Measurements from ENCODE around the gene NSMCE1.
A peak's percentile ranks its signal among the peaks of the same experiment; 100 is the strongest.
"Not testable (repeated sequence)": the region's sequence is repeated elsewhere in the genome, so short reads cannot be mapped to it uniquely, and the experiment has no call there.

NSMCE1 gene

GRCh38 chr16:27302126-27302525 lies 33.6 kb upstream of the NSMCE1 start:
- no peak for DNase-seq

DNA sequence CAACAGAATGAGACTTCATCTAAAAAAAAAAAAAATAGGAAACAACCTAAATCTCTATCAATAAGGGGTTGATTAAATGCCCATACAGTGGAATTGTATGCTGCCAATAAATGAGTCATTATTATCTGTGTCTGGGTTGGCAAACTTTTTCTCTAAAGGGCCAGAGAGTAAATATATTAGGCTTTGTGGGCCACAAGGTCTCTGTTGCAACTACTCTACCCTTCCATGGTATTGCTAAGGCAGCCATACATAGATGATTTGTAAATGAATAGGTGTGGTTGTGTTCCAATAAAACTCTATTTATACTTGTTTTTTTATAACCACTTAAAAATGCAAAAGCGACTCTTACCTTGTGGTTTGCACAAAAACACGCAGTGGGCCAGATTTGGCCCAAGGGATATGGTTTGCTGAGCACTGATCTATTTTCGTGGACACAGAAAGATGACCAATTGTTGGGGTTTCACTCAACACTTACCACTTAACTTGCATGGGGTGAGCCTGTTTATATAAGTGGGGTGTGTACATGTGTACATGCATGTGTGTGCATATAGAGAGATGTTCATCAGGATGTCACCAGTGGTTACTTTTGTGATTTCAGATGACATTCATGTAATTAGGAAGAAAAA lies 32.8 kb upstream of the NSMCE1 start:
- no peak for DNase-seq

GRCh38 chr16:27298132-27298531 lies 29.6 kb upstream of the NSMCE1 start:
- DNase-seq = no peak

- no peak for DNase-seq
These were observed 24.8 kb upstream of the NSMCE1 start for GRCh38 chr16:27293343-27293742.

GRCh38 chr16:27291722-27292240 lies 23.2 kb upstream of the NSMCE1 start:
- DNase-seq = no peak

DNA sequence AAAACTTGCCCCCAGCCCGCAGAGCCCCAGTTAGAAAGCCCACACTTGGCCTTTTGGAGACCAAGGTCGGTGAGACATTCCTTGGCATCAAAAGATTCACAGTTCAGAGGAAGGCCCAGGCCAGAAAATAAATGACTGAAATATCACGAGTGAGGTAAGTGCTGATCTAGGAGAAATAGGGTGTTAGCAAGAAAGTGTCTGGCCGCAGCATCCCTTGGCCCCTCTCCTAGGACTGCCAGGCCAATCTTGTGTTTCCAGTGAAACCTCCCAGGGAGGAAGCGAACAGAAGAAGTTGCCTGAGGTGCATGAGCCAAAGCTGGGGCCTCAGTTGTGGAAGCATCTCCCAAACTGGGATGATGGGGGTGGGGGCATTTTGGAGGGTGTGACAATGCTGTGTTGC lies 22.5 kb upstream of the NSMCE1 start:
- DNase-seq = no peak

DNA sequence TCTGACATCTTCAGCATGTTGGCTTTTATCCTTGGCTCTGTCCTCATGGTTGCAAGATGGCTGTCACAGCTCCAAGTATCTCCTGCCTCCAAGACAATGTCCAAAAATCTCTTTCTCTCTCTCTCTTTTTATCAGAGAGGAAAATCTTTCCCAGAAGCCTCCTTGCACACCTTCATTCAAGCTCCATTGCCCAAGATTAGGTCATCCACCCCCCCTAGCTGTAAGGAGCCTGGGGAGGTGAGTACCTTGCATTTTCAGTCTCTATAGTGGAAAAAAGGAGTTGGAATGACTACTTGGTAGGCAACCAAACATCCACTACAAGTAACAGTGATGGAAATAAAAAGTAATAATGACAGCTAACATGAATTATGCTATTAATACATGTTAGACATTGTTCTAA lies 22.0 kb upstream of the NSMCE1 start:
- DNase-seq = no peak

- no peak for DNase-seq
These were observed 21.1 kb upstream of the NSMCE1 start for GRCh38 chr16:27289669-27290068.

DNA sequence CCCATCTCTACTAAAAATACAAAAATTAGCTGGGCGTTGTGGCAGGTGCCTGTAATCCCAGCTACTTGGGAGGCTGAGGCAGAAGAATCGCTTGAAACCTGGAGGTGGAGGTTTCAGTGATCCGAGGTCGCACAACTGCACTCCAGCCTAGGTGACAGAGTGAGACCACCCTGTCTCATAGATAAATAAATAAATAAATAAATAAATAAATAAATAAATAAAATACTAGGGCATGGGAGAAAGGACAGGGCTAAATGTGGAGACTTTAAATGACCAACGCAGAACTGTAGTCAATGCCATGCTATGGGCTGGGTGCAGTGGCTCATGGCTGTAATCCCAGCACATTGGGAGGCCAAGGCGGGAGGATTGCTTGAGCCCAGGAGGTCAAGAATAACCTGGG lies 19.7 kb upstream of the NSMCE1 start:
- not testable (repeated sequence) for DNase-seq

- DNase-seq = no peak
These were observed 19.3 kb upstream of the NSMCE1 start for GRCh38 chr16:27287887-27288286.

DNA sequence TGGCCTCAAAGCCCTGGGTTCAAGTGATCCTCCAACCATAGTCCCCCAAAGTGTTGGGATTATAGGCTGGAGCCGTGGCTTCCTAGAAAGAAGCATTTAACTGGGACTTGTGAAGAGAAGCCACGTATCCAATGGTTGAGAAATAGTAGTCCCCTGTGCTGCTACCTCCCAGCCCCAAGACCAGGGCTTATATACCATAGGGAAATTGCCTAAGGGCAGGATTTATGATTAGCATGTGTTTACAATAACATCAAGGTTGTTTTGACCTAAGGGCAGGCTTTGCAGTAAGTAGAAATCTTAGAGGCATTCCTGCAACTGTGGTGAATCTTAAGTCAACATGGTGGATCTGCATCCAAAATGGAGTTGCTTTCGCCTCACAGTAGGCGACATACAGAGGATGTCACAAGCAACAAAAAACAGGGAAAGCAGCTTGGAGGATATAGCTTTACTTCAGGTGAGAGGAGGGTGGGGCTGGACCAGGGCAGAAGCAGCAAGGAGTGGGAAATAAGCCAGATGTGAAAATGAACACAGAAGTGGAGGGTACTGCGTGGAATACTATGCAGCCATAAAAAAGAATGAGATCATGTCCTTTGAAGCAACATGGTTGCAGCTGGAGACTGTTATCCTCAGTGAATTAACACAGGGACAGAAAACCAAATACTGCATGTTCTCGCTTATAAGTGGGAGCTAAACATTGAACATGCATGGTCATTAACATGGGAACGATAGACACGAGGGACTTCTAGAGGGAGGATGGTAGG lies 18.7 kb upstream of the NSMCE1 start:
- no peak for DNase-seq

GRCh38 chr16:27286451-27286850 lies 17.9 kb upstream of the NSMCE1 start:
- DNase-seq = peak; percentile 31 to 78

GRCh38 chr16:27285676-27286196 lies 17.2 kb upstream of the NSMCE1 start:
- DNase-seq = no peak

- DNase-seq = no peak
These were observed 16.5 kb upstream of the NSMCE1 start for GRCh38 chr16:27284865-27285675.

DNA sequence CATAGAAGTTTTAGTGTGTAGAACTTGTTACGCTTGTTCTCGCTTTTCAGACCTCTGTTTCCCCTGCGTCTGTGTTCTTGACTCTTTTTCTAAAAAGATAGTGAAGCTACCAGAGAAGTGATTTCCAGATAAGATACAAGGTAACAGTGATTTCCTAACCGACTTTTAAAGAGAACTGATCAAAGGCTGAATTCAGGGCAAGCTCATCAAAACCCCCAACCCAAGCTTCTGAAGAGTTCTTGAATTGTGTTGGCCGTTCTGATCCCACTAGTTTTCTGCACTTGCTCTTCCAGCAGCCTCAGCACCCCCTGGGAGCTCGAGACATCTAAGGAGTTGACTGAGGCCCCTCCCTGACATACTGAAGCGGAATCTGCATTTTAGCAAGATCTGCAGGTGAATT lies 12.7 kb upstream of the NSMCE1 start:
- no peak for DNase-seq

GRCh38 chr16:27275394-27275793 lies 6.8 kb upstream of the NSMCE1 start:
- DNase-seq = no peak

GRCh38 chr16:27274424-27274874 lies 5.9 kb upstream of the NSMCE1 start:
- not testable (repeated sequence) for DNase-seq

- no peak for DNase-seq
These were observed 5.3 kb upstream of the NSMCE1 start for GRCh38 chr16:27273670-27274423.

- no peak for DNase-seq
These were observed 4.7 kb upstream of the NSMCE1 start for GRCh38 chr16:27273330-27273669.

- DNase-seq = not testable (repeated sequence)
These were observed 4.1 kb upstream of the NSMCE1 start for GRCh38 chr16:27272697-27273096.

DNA sequence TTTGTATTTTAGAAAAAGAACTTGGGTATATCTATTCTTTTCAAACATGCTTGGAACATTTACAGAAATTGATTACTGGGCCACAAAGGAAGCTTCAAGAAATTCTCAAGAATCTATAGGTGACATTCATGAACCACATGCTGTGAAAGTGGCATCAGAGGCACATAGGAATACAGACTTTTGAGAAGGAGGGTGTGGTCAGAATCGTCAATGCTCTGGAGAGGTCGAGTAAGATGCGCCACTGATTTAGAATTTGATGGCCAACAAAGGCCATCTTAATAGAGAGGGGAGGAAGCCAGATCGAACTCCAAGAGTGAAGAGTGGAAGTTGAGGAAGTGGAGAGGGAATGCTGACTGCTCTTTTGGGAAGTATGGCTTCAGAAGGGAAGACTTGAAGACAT lies 3.5 kb upstream of the NSMCE1 start:
- DNase-seq = no peak

DNA sequence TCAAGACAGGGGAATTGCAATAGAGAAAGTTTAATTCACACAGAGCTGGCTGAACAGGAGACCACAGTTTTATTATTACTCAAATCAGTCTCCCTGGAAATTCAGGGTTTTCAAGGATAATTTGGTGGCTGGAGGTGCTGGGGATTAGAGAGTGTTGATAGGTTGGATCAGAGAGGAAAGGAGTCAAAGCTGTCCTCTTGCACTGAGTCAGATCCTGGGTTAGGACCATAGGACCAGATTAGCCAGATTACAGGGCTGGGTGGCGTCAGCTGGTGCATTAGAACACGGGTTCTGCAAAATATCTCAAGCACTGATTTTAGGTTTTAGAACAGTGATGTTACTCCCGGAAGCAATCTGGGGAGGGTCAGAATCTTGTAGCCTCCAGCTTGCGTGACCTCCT lies 1.8 kb upstream of the NSMCE1 start:
- no peak for DNase-seq
